PFSK-1 (cell line): Measurements from ENCODE around the gene TTC3.

Experiments
- POLR2AphosphoS5 ChIP-seq: IDR thresholded peaks from 2 replicates; pipeline ENCODE4 v1.6.1; 2012; ENCODE audit warnings: low read depth, mild to moderate bottlenecking, control low read depth, low read length, moderate library complexity
- REST ChIP-seq, 2 experiments: IDR thresholded peaks; 2 replicates each; pipeline versions ENCODE4 v1.6.1 to v1.8.0; 2011 to 2012; ENCODE audit warnings: low read depth in 2 of 2, low read length in 2 of 2, control low read depth in 1 of 2, inconsistent platforms in 1 of 2, mild to moderate bottlenecking in 1 of 2, moderate library complexity in 1 of 2; ENCODE audit not compliant: insufficient read depth in 1 of 2
- SIN3A ChIP-seq: IDR thresholded peaks from 2 replicates; pipeline ENCODE4 v1.6.1; 2012; ENCODE audit warnings: mild to moderate bottlenecking, low read length, moderate library complexity, borderline replicate concordance; ENCODE audit not compliant: insufficient read depth
- TAF1 ChIP-seq: IDR thresholded peaks from 2 replicates; pipeline ENCODE4 v1.6.1; 2012; ENCODE audit warnings: low read length, control low read depth, borderline replicate concordance; ENCODE audit not compliant: insufficient read depth

DNA sequence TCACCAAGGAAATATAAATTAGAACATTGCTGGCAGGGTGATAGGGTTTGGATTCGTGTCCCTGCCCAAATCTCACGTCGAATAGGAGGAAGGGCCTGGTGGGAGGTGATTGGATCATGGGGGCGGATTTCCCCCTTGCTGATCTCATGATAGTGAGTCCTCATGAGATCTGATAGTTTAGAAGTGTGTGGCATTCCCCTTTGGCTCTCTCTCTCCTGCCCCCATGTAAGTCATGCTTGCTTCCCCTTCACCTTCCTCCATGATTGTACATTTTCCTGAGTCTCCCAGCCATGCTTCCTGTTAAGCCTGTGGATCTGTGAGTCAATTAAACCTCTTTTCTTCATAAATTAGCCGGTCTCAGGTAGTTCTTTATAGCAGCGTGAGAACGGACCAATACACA lies 133.4 kb downstream of the TTC3 start:
- TF ChIP-seq REST (IDR thresholded peaks at IDR 0.05; ENCODE audit: insufficient read depth in 1 of 2, low read depth in 2 of 2, low read length in 2 of 2) (no peak), SIN3A (no peak), TAF1 (no peak), POLR2AphosphoS5 (no peak)
